ENCODE data around the gene EPHB2.

The EPHB2 gene

GRCh38 chr1:22870201-22870871 lies 159.7 kb downstream of the EPHB2 start:
- DNase-seq (ENCODE audit: low read depth, low spot score) = no peak
- no peak overlapping the region for H3K27ac ChIP-seq

DNA sequence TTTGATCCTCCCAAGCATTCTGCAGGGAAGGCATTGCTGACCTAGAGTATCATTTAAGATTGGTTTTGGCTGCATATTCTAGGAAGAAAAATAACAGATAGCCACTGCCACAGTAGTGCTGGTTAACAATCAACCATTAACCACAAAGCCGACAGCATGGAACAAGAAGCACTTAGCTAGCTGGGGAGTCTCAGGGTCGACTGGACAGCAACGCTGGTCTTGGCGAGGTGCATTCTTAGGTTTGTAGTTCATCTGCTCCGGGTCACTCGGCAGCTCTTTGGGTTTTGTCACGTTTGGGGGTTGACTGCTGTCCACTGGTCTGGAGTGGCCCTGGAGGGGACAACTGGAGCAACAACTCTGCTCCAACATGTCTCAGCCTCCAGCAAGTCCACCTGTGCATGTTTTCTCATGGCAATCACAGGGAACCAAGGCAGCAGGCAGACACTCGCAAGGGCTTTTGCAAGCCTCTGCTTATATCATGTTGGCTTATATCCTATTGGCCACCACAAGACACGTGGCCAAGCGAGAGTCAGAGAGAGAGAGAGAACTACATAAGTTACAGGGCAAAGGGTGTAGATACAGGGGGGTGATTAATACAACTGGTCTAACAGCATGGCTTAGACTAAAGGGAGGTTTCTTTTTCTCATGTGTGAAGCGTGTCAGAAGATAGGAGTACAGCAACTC lies 162.5 kb downstream of the EPHB2 start:
- peak; percentile 64 for DNase-seq (ENCODE audit: low read depth, low spot score)
- H3K27ac ChIP-seq = no peak overlapping the region

GRCh38 chr1:22874785-22875184 lies 164.1 kb downstream of the EPHB2 start:
- no peak overlapping the region for H3K27ac ChIP-seq
- DNase-seq (ENCODE audit: low read depth, low spot score) = no peak

- H3K27ac ChIP-seq = no peak overlapping the region
- DNase-seq (ENCODE audit: low read depth, low spot score) = no peak
Measured at GRCh38 chr1:22875241-22875640, 164.6 kb downstream of the EPHB2 start.

- H3K27ac ChIP-seq = no peak overlapping the region
Measured at GRCh38 chr1:22875841-22876240, 165.2 kb downstream of the EPHB2 start.

DNA sequence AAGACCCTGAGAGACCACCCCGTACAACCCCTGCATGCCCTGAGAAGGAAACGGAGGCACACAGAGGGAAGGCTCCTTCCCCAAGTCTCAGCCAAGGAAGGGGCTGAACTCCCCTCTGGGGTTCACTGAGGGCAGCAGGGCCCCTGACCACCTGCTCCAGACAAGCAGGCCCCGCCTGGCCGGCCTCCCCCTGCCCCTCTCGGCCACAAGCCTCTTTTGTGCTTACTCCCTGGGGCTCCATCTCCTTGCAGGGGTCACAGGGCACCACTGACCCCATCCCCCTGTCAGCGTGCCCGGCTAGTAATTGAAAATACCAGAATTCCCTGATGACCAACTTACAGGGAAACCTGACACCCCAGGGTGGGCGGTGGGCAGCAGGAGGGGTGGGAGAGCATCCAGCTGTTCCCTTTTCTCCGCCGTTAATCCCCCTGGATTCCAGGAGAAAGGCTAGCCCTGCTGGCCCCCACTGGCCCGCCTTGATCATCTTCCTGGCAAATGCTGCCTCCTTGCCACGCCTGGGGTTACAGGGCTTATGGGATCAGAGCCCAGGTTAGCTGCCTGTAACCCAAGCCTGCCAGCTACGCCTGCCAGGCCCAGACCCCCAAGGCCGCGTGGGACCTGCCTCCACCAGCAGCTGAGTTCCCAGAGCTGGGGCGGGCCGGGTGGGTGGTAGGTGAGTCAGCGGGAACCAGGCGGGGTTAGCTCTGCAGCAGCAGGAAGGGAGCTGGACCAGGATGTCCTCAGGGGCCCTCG lies 165.9 kb downstream of the EPHB2 start:
- H3K27ac ChIP-seq = no peak overlapping the region
- DNase-seq (ENCODE audit: low read depth, low spot score) = no peak

More at GRCh38 chr1:22875841-22876240, 165.2 kb downstream of the EPHB2 start:
- no peak for DNase-seq (ENCODE audit: low read depth, low spot score)

- DNase-seq (ENCODE audit: low read depth, low spot score) = no peak
- no peak overlapping the region for H3K27ac ChIP-seq
Measured at GRCh38 chr1:22877112-22877915, 166.7 kb downstream of the EPHB2 start.

DNA sequence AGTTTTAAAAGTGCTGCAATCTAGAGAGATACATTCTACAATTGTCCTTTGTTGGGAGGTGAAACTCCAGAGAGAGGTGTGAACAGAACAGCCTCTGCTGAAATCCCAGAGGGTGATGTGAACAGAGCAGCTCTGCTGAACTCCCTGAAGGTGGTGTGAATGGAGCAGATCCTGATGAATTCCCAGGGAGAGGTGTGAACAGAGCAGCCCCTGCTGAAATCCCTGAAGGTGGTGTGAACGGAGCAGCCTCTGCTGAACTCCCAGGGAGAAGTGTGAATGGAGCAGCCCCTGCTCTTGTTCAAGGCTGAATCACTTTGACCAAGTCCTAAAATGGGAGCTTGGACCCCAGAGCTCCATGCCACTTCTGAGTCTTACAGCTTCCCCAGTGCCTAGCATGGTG lies 167.3 kb downstream of the EPHB2 start:
- no peak overlapping the region for H3K27ac ChIP-seq
- DNase-seq (ENCODE audit: low read depth, low spot score) = no peak

DNA sequence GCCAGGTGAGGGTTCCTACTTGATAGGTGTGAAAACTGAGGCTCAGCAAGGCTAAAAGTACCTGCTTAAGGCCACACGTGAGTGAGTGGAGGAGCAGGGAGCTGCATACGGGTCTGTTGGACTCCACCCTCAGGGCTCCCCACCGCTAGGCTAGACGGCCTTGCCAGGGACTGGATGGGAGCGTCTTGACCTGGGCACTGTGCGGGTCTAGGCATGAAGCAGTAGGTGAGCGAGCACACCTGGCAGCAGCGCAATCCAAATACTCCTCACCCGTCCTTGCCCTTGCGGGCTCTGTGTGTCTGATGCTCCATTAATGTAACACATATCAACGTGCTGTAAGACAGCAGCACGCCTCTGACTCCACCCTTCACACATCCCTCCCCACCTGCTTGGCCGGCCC lies 168.0 kb downstream of the EPHB2 start:
- DNase-seq (ENCODE audit: low read depth, low spot score) = no peak
- no peak overlapping the region for H3K27ac ChIP-seq

DNA sequence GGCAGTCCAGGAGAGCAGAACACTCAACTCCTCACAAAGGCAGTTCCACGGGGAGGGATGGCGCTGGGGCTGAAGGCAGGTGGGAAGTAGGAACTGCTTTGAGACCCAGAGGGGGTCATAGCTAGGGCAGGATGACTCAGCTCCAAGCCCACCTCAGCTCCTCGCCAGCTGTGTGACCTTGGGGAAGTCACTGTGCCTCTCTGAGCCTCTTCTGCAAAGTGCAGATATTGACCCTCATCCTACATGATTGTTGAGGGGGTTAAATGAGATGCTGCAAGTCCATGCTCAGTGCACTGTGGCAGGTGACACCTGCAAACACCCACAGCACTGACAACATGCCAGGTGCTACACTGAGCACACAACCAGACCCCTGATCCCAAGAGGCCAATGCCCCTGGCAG lies 168.8 kb downstream of the EPHB2 start:
- no peak overlapping the region for H3K27ac ChIP-seq
- no peak for DNase-seq (ENCODE audit: low read depth, low spot score)

GRCh38 chr1:22880174-22880601 lies 169.5 kb downstream of the EPHB2 start:
- no peak overlapping the region for H3K27ac ChIP-seq
- no peak for DNase-seq (ENCODE audit: low read depth, low spot score)

- no peak for DNase-seq (ENCODE audit: low read depth, low spot score)
- H3K27ac ChIP-seq = no peak overlapping the region
Measured at GRCh38 chr1:22883406-22883805, 172.8 kb downstream of the EPHB2 start.

- no peak for DNase-seq (ENCODE audit: low read depth, low spot score)
- no peak overlapping the region for H3K27ac ChIP-seq
Measured at GRCh38 chr1:22884806-22885530, 174.3 kb downstream of the EPHB2 start.

DNA sequence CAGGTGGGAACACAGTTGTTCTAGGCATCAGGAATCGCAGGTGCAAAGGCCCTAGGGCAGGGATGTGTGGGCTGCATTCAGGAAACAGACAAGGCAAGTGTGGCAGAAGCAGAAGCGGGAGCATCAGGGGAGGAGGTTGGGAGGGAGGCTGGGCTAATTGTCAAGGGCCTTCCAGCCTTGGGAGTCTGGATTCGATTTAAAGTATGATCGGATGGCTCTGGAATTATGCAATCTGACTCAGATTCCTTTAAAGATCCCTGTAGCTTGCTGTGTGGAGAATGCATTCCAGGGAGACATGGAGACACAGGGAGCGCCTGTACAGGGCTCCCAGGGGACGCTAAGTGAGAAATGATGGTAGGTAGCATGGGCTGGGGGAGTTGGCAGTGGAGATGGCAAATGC lies 175.6 kb downstream of the EPHB2 start:
- no peak overlapping the region for H3K27ac ChIP-seq
- DNase-seq (ENCODE audit: low read depth, low spot score) = no peak

- no peak overlapping the region for H3K27ac ChIP-seq
- no peak for DNase-seq (ENCODE audit: low read depth, low spot score)
Measured at GRCh38 chr1:22887491-22887890, 176.9 kb downstream of the EPHB2 start.

- no peak overlapping the region for H3K27ac ChIP-seq
- no peak for DNase-seq (ENCODE audit: low read depth, low spot score)
Measured at GRCh38 chr1:22888320-22889075, 177.9 kb downstream of the EPHB2 start.

- no peak for DNase-seq (ENCODE audit: low read depth, low spot score)
- H3K27ac ChIP-seq = no peak overlapping the region
Measured at GRCh38 chr1:22889213-22889827, 178.7 kb downstream of the EPHB2 start.

DNA sequence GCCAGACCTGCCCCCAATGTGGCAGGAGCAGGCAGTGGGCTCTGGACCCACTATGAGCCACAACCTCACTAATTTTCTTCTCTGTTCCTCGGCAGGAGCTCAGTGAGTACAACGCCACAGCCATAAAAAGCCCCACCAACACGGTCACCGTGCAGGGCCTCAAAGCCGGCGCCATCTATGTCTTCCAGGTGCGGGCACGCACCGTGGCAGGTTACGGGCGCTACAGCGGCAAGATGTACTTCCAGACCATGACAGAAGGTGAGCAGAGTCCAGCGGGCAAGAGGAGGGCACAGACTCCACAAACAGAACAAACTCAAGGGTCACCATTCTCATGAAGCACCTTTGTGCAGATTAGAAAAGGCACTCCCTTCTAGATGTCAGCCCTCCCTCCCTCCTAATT lies 182.2 kb downstream of the EPHB2 start:
- no peak for DNase-seq (ENCODE audit: low read depth, low spot score)
- no peak overlapping the region for H3K27ac ChIP-seq

GRCh38 chr1:22893292-22893691 lies 182.7 kb downstream of the EPHB2 start:
- H3K27ac ChIP-seq = no peak overlapping the region
- DNase-seq (ENCODE audit: low read depth, low spot score) = no peak

Data from epithelial cell of prostate (primary cell).